Heart left ventricle (tissue), 16 donors: ENCODE results near the gene ABCC5. TPM values are rescaled to one million over a fixed set of nuclear protein-coding genes. Genes with fewer than 3 reads are reported as not detected.

Experiments
- ATAC-seq, 4 donors: fragments of 200-7000 bp; cut with Tn5 transposase; one replicate each; pipeline ENCODE4 v1.9.1; 2020 to 2022; ENCODE audit warnings: moderate library complexity in 4 of 4, mild to moderate bottlenecking in 3 of 4, moderate number of reproducible peaks in 1 of 4
- DNase-seq, 5 donors: peaks; one replicate each; pipeline ENCODE4 v3.0.0-alpha.2; 2020
- H3K27ac ChIP-seq, 12 donors: fragments of 200-600 bp; sonication (generic) in 4 of 12; one replicate each; pipeline versions ENCODE4 v1.5.0 to v1.8.0; 2016 to 2022; ENCODE audit warnings: mild to moderate bottlenecking in 2 of 12
- H3K27me3 ChIP-seq, 9 donors: fragments of 200-600 bp; sonication (generic) in 2 of 9; one replicate each; pipeline versions ENCODE4 v1.5.1 to v1.8.0; 2016 to 2022; ENCODE audit warnings: mild to moderate bottlenecking in 3 of 9
- H3K36me3 ChIP-seq, 9 donors: fragments of 200-600 bp; sonication (generic) in 2 of 9; one replicate each; pipeline versions ENCODE4 v1.5.0 to v1.8.0; 2018 to 2022; ENCODE audit warnings: mild to moderate bottlenecking in 2 of 9
- H3K4me1 ChIP-seq, 12 donors: fragments of 200-600 bp; sonication (generic) in 4 of 12; one replicate each; pipeline versions ENCODE4 v1.5.0 to v1.8.0; 2016 to 2022; ENCODE audit warnings: mild to moderate bottlenecking in 3 of 12
- H3K4me3 ChIP-seq, 12 donors: fragments of 200-600 bp; sonication (generic) in 4 of 12; one replicate each; pipeline versions ENCODE4 v1.5.0 to v1.8.0; 2017 to 2022; ENCODE audit warnings: mild to moderate bottlenecking in 9 of 12, moderate library complexity in 4 of 12
- H3K9me3 ChIP-seq, 12 donors: fragments of 200-600 bp; sonication (generic) in 4 of 12; one replicate each; pipeline versions ENCODE4 v1.5.0 to v1.8.0; 2016 to 2022; ENCODE audit warnings: mild to moderate bottlenecking in 1 of 12
- POLR2A ChIP-seq, 2 donors: fragments of 450-650 bp; IDR thresholded peaks; one replicate each; pipeline ENCODE4 v1.6.1; 2017; ENCODE audit warnings: antibody characterized with exemption in 2 of 2, mild to moderate bottlenecking in 2 of 2, moderate library complexity in 2 of 2
- WGBS, 4 donors: extraction: QIAGEN DNeasy Blood & Tissue Kit in 2 of 4; methylation state at CpG; one replicate each; pipeline versions ENCODE4 v1.1.5 to v1.1.7; 2013 to 2018; 5-methylcytosine and 5-hydroxymethylcytosine counted together
- intact Hi-C, 10 donors: fragments of 100-400 bp; cut with DNase I; formaldehyde crosslinking; loops; one replicate each; pipeline versions ENCODE4 v1.11.1 to v1.14.2; 2022
- polyA plus RNA-seq, 2 donors: library from polyadenylated mRNA; stranded (reverse); fragments of 200-250 nt; gene quantifications; one replicate each; pipeline ENCODE4 v1.2.3, GENCODE V29; 2013
- total RNA-seq, 9 donors: library from RNA; depleted of rRNA in 2 of 9; stranded (reverse); fragments of >200 nt in 2 of 9; fragmentation: NEBNext Ultra II Directional in 3 of 9; extraction: Animal tissue kit (Norgen Biotek cat#: 25700) in 3 of 9; gene quantifications; one replicate each; pipeline versions ENCODE4 v1.1.0 to v1.2.4, GENCODE V29; 2016 to 2023
- TF ChIP-seq, protein P1 (sequence below), 12 donors: fragments of 200-600 bp; sonication (generic) in 4 of 12; IDR thresholded peaks; one replicate each; pipeline versions ENCODE4 v1.5.0 to v1.8.0; 2018 to 2022; ENCODE audit warnings: antibody characterized with exemption in 12 of 12, mild to moderate bottlenecking in 5 of 12
- donor health status: ischemic (EF 13 %, LVEDD 7.1; RV severe dilation, severe dysfunction).
- donor health status: healthy with polysubstance abuse.
- donor health status: DM: no; HTN: yes; CAD: no.
- donor health status: DM: no; HTN: no; CAD: no.
- donor health status: ischemic (EF 25% LVEDD 6.9; RV normal size, moderate dysfunction).
- donor health status: ischemic (EF 25% LVEDD 5.7; RV mildly dilated, moderate dysfunction).
- donor health status: healthy.
- donor health status: DM: yes; HTN: yes; CAD: no.
- donor health status: ischemic (EF 35%, LVEDD 5.7; RV mildly dilated, moderate dysfunction).
- donor health status: nonischemic (EF 11% LVEDD 7.7; RV severe dilation, severe dysfunction).
- donor health status: DM: yes; HTN: yes; CAD: no.
- donor health status: PGD.
- donor health status: ischemic (EF 29% LVEDD 5.4; RV normal size, mild dysfunction).
- donor health status: nonischemic (EF 23%, LVEDD 6.1; RV moderate dilation, normal function).

Gene ABCC5
- total and polyA plus RNA-seq, 11 donors, result 16.4 to 61.7 (median 32.6) TPM

DNA sequence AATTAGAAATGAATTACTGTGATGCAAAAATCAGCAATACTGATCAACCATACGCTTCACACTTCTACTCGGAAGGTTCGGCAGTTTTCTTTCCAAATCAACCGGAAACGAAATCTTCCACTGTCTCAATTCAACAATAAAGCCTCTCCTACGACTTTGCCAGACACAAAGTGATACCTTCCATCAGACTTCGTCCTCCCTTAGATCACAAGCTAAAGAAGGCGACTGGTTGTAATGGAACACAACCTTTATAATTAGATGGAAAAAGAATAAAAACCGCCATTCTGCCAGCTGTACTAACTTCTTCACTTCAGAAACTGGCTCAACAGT, 133.6 kb downstream of the ABCC5 start:
- WGBS, 4 donors, result 2 to 4% (median 4%) methylated on average over 9 of the region's 9 CpGs
- Histone ChIP-seq H3K27me3 (no peaks in the 10 kb centered on the region), H3K27ac (peak overlapping the region; percentile 35 to 88 (median 82)), H3K4me3 (peak overlapping the region; percentile 54 to 99 (median 92)), H3K36me3 (peaks cover 0 to 8% (median 0%) of the 10 kb centered on the region in 9 donors), H3K4me1 (peaks cover 0 to 48% (median 24%) of the 10 kb centered on the region in 12 donors), H3K9me3 (no peaks in the 10 kb centered on the region)
- intact Hi-C loops, result loop anchor here in 2 of 10 donors (2.0 to 10.0 kb wide), 4 partner anchors 57 to 409 kb away; partner anchors contain the start of genes ALG3 (in 2 of the 2), EEF1AKMT4 (in 2 of the 2) and MAP6D1 (in 1 of the 2)
- no peak for ATAC-seq
- no peak for DNase-seq
- TF ChIP-seq POLR2A (IDR thresholded peaks at IDR 0.05), result no peak
- TF ChIP-seq, protein P1, sequence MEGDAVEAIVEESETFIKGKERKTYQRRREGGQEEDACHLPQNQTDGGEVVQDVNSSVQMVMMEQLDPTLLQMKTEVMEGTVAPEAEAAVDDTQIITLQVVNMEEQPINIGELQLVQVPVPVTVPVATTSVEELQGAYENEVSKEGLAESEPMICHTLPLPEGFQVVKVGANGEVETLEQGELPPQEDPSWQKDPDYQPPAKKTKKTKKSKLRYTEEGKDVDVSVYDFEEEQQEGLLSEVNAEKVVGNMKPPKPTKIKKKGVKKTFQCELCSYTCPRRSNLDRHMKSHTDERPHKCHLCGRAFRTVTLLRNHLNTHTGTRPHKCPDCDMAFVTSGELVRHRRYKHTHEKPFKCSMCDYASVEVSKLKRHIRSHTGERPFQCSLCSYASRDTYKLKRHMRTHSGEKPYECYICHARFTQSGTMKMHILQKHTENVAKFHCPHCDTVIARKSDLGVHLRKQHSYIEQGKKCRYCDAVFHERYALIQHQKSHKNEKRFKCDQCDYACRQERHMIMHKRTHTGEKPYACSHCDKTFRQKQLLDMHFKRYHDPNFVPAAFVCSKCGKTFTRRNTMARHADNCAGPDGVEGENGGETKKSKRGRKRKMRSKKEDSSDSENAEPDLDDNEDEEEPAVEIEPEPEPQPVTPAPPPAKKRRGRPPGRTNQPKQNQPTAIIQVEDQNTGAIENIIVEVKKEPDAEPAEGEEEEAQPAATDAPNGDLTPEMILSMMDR (IDR thresholded peaks at IDR 0.05), result no peak

DNA sequence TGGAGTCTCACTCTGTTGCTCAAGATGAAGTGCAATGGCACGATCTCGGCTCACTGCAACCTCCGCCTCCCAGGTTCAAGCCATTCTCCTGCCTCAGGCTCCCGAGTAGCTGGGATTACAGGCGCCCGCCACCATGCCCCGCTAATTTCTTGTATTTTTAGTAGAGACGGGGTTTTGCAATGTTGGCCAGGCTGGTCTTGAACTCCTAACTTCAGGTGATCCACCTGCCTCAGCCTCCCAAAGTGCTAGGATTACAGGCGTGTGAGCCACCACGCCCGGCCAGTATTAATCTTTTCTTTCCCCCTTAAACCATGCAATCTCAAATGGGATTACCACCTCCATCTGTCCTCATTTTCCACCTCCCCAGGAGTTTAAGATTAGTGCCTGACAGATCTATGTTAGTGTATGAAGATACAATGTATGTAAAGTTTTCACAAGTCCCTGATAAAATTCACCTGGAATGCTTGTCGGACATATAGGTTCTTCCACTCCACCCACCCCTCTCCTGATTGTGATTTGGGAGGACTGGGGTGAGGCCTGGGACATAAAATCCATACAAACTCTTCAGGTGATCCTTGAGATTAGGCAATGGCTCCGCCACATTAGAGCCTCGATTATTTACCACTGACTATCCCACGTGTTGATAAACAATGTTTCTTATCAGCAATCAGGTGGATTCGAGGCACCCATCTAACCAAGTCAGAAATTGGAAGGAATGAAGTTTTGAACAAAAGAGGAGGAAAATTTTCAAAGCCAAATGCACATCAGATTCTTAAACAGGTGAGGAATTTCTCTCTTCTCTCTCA, 134.2 kb downstream of the ABCC5 start:
- no peaks in the 10 kb centered on the region for H3K27me3 ChIP-seq
- TF ChIP-seq, protein P1 (IDR thresholded peaks at IDR 0.05), result no peak
- no peak for TF ChIP-seq POLR2A (IDR thresholded peaks at IDR 0.05)
- H3K9me3 ChIP-seq, result no peaks in the 10 kb centered on the region
- 62 to 71% (median 65%) methylated on average over 16 of the region's 16 CpGs for WGBS, 4 donors
- peaks cover 0 to 54% (median 25%) of the 10 kb centered on the region in 12 donors for H3K4me1 ChIP-seq
- peak overlapping the region; percentile 54 to 99 (median 92) for H3K4me3 ChIP-seq
- DNase-seq, result no peak
- H3K36me3 ChIP-seq, result peaks cover 0 to 8% (median 0%) of the 10 kb centered on the region in 9 donors
- ATAC-seq, result no peak
- intact Hi-C loops, result loop anchor here in 2 of 10 donors (2.0 to 10.0 kb wide), 4 partner anchors 56 to 409 kb away; partner anchors contain the start of genes ALG3 (in 2 of the 2), EEF1AKMT4 (in 2 of the 2) and MAP6D1 (in 1 of the 2)
- H3K27ac ChIP-seq, result peak overlapping the region in 6 of 12 donors; percentile 74 to 88 (median 80)

DNA sequence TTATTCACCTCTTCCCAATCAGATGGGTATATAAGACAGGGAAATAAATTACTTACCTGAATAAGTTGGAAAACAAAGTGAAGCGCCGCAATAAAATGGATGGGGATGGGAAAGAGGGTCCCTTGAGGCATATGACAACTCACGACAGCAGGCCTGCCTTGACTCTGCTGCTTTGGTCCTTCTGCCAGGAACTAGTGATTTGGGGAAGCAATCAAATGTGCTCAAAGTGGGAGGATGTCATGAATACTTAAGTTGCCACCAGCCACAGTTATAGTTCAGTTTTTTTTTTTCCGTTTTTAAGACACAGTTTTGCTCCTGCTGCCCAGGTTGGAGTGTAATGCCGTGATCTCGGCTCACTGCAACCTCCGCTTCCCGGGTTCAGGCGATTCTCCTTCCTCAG, 137.6 kb downstream of the ABCC5 start:
- H3K4me1 ChIP-seq, result peaks cover 0 to 83% (median 24%) of the 10 kb centered on the region in 12 donors
- no peaks in the 10 kb centered on the region for H3K27me3 ChIP-seq
- TF ChIP-seq POLR2A (IDR thresholded peaks at IDR 0.05), result no peak
- no peak overlapping the region for H3K4me3 ChIP-seq
- no peaks in the 10 kb centered on the region for H3K9me3 ChIP-seq
- peak overlapping the region in 1 of 12 donors; percentile 62 for H3K27ac ChIP-seq
- ATAC-seq, result no peak
- intact Hi-C loops, result loop anchor here in 1 of 10 donors (5.0 to 10.0 kb wide), 3 partner anchors 53 to 405 kb away; partner anchors contain the start of genes ALG3, EEF1AKMT4 and MAP6D1
- H3K36me3 ChIP-seq, result peaks cover 0 to 24% (median 7%) of the 10 kb centered on the region in 9 donors
- 89 to 93% (median 91%) methylated on average over 9 of the region's 9 CpGs for WGBS, 4 donors
- no peak for DNase-seq

DNA sequence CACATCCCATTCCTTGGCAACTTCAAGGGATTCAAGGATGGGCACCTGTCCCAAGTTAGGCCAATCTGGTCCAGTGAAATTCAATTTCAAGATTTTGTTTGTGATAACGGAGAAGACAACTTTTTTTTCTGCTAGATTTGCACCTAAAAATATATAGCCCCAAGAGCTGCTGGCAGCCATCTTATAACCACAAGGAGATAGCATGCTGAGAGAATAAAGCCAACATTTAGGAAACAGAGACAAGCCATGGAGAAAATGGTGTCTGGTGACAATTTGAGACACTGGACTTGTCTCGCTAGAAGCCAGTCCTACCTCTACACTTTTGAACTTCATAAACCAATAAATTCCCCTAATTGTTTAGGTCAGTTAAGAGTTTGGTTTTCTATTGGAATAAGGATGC, 138.4 kb downstream of the ABCC5 start:
- ATAC-seq (no peak), DNase-seq (no peak)
- no peak overlapping the region for H3K4me3 ChIP-seq
- H3K27me3 ChIP-seq, result no peaks in the 10 kb centered on the region
- H3K27ac ChIP-seq, result peak overlapping the region in 1 of 12 donors; percentile 88
- peaks cover 0 to 24% (median 7%) of the 10 kb centered on the region in 9 donors for H3K36me3 ChIP-seq
- WGBS, 4 donors, result 95 to 98% (median 98%) methylated on average over 2 of the region's 2 CpGs
- no peaks in the 10 kb centered on the region for H3K9me3 ChIP-seq
- peaks cover 0 to 87% (median 23%) of the 10 kb centered on the region in 12 donors for H3K4me1 ChIP-seq
- intact Hi-C loops, result loop anchor here in 1 of 10 donors (10.0 kb wide), 1 partner anchor 404 kb away; no protein-coding TSS in a partner anchor
- no peak for TF ChIP-seq POLR2A (IDR thresholded peaks at IDR 0.05)
- TF ChIP-seq, protein P1 (IDR thresholded peaks at IDR 0.05), result no peak
